ENCODE results near the gene TMC4.

- no peak for TF ChIP-seq CTCF (IDR thresholded peaks at IDR 0.05)
- no peak for TF ChIP-seq POLR2A (IDR thresholded peaks at IDR 0.05)
These were observed 21.5 kb downstream of the TMC4 start for GRCh38 chr19:54151362-54152035.

Measured in adrenal gland (tissue), 5 donors.